Smooth muscle cell (in vitro differentiated cells): ENCODE data around the gene USO1. TPM values are rescaled to one million over a fixed set of nuclear protein-coding genes. Genes with fewer than 3 reads are reported as not detected.

Experiments
- DNase-seq: peaks from one replicate; lab custom pipeline; 2025; ENCODE audit not compliant: unreplicated experiment; lab: John Stamatoyannopoulos, UW
- H2AFZ ChIP-seq: fragments of 200-600 bp; sonication (generic); 2 replicates; pipeline ENCODE4 v1.6.0; 2016; ENCODE audit warnings: antibody characterized with exemption, low read depth, mild to moderate bottlenecking
- H3F3A ChIP-seq: fragments of 200-600 bp; sonication (generic); 2 replicates; pipeline ENCODE4 v1.6.0; 2017; ENCODE audit warnings: antibody characterized with exemption, low read depth
- H3K27ac ChIP-seq: fragments of 200-600 bp; sonication (generic); 2 replicates; pipeline ENCODE4 v1.5.1; 2016; ENCODE audit warnings: low read depth, mild to moderate bottlenecking
- H3K27me3 ChIP-seq: fragments of 200-600 bp; sonication (generic); 2 replicates; pipeline ENCODE4 v1.6.1; 2016; ENCODE audit warnings: low read depth, mild to moderate bottlenecking
- H3K36me3 ChIP-seq: fragments of 200-600 bp; sonication (generic); 2 replicates; pipeline ENCODE4 v1.5.1; 2016; ENCODE audit warnings: low read depth
- H3K4me1 ChIP-seq: fragments of 200-600 bp; sonication (generic); 2 replicates; pipeline ENCODE4 v1.5.1; 2016; ENCODE audit warnings: low read depth
- H3K4me2 ChIP-seq: fragments of 200-600 bp; sonication (generic); 2 replicates; pipeline ENCODE4 v1.6.0; 2016; ENCODE audit warnings: mild to moderate bottlenecking
- H3K4me3 ChIP-seq: fragments of 200-600 bp; sonication (generic); 2 replicates; pipeline ENCODE4 v1.5.1; 2016; ENCODE audit warnings: mild to moderate bottlenecking
- H3K79me2 ChIP-seq: fragments of 200-600 bp; sonication (generic); 2 replicates; pipeline ENCODE4 v1.6.0; 2016; ENCODE audit warnings: low read depth, mild to moderate bottlenecking
- H3K9ac ChIP-seq: fragments of 200-600 bp; sonication (generic); 2 replicates; pipeline ENCODE4 v1.6.0; 2016; ENCODE audit warnings: low read depth
- H3K9me3 ChIP-seq: fragments of 200-600 bp; sonication (generic); replicated peaks from 2 replicates; pipeline ENCODE4 v1.5.1; 2016; ENCODE audit warnings: low read depth
- H4K20me1 ChIP-seq: fragments of 200-600 bp; sonication (generic); 2 replicates; pipeline ENCODE4 v1.6.0; 2016; ENCODE audit warnings: low read depth
- WGBS: methylation state at CpG from one replicate; pipeline ENCODE4 v1.1.7; 2016; ENCODE audit warnings: low lambda C conversion rate; 5-methylcytosine and 5-hydroxymethylcytosine counted together
- polyA plus RNA-seq: library from polyadenylated mRNA; unstranded; fragments of >200 nt; fragmentation: Nextera tagmentation; extraction: Ambion mirVana; gene quantifications from 2 replicates; pipeline ENCODE4 v1.2.1, GENCODE V29; 2016
- total RNA-seq: library from RNA; depleted of rRNA; stranded (reverse); fragments of >200 nt; gene quantifications from 2 replicates; pipeline ENCODE4 v1.2.3, GENCODE V29; 2014
- TF ChIP-seq, protein P1 (sequence below): fragments of 200-600 bp; sonication (generic); IDR thresholded peaks from 2 replicates; pipeline ENCODE4 v1.5.1; 2017; ENCODE audit warnings: borderline replicate concordance, mild to moderate bottlenecking, antibody characterized with exemption; ENCODE audit not compliant: insufficient read depth, poor library complexity, severe bottlenecking

The USO1 gene
- total and polyA plus RNA-seq, 2 experiments from 2014 or later, result 50.4 to 94.6 TPM

DNA sequence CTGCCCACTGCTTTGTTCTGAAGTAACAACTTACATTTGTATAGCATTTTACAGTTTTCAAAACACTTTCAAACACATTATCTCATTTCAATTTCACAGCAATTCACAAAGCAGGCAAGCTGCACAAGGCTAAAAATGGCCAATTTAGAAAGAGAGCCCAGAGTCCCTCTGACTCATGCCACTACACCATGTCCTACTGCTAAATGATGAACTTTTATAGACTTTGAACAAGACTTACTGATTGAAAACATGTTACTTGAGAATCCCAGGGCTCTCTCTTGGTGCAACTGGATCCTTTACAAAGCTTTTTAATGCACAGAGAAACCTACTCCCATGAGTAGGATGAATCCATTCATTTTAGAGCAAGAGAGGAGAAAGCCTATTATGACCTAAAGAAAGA is 45.4 kb upstream of the USO1 start:
- Histone ChIP-seq H3K4me1 (peaks cover 4% of the 10 kb centered on the region), H3K79me2 (no peaks in the 10 kb centered on the region), H3K4me2 (no peak overlapping the region), H3K4me3 (no peak overlapping the region), H3K9ac (no peak overlapping the region), H4K20me1 (no peaks in the 10 kb centered on the region), H3K27ac (no peak overlapping the region), H3K36me3 (no peaks in the 10 kb centered on the region), H3F3A (no peaks in the 10 kb centered on the region), H3K9me3 (no peaks in the 10 kb centered on the region), H3K27me3 (no peaks in the 10 kb centered on the region), H2AFZ (no peak overlapping the region)
- DNase-seq, result no peak
- TF ChIP-seq, protein P1, sequence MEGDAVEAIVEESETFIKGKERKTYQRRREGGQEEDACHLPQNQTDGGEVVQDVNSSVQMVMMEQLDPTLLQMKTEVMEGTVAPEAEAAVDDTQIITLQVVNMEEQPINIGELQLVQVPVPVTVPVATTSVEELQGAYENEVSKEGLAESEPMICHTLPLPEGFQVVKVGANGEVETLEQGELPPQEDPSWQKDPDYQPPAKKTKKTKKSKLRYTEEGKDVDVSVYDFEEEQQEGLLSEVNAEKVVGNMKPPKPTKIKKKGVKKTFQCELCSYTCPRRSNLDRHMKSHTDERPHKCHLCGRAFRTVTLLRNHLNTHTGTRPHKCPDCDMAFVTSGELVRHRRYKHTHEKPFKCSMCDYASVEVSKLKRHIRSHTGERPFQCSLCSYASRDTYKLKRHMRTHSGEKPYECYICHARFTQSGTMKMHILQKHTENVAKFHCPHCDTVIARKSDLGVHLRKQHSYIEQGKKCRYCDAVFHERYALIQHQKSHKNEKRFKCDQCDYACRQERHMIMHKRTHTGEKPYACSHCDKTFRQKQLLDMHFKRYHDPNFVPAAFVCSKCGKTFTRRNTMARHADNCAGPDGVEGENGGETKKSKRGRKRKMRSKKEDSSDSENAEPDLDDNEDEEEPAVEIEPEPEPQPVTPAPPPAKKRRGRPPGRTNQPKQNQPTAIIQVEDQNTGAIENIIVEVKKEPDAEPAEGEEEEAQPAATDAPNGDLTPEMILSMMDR, result no peak

DNA sequence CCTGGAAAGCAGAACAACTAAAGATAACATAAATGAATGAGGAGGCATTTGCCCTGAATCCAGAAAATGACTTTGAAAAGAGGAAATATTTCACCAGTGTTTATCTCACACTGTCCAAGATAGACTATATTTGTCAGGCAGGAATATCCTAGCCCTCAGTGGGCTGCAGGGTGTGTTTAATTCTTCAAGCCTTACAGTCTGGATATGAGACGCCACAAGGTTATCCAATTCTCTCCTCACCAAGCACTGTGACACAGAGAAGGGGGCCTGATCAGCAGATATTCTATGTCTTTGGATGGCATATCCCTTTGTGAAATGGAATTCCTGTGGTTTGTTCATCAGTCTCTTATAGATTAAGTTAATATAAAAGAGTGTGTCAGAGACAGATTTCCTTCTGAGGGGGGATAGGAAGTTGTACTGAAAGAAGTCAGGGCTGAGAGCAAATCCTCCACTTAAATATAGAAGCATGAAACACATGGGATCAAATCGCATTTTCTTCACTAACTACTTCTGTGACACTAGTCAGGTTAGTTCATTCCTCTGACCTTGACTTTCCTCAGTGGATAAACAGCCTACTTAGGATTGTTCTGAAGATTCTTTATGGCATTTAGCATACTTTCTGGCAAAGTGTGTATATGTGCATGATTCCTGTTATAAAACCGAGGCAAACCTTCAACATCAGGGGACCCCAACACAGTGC is 44.4 kb upstream of the USO1 start:
- Histone ChIP-seq H2AFZ (no peak overlapping the region), H3K36me3 (no peaks in the 10 kb centered on the region), H3K4me3 (no peak overlapping the region), H3F3A (no peaks in the 10 kb centered on the region), H4K20me1 (no peaks in the 10 kb centered on the region), H3K27me3 (no peaks in the 10 kb centered on the region), H3K4me1 (no peaks in the 10 kb centered on the region), H3K27ac (no peak overlapping the region), H3K4me2 (no peak overlapping the region), H3K9me3 (no peaks in the 10 kb centered on the region), H3K9ac (no peak overlapping the region), H3K79me2 (no peaks in the 10 kb centered on the region)
- 82% methylated on average over 3 of the region's 3 CpGs for WGBS
- DNase-seq, result no peak
- TF ChIP-seq, protein P1, result no peak

DNA sequence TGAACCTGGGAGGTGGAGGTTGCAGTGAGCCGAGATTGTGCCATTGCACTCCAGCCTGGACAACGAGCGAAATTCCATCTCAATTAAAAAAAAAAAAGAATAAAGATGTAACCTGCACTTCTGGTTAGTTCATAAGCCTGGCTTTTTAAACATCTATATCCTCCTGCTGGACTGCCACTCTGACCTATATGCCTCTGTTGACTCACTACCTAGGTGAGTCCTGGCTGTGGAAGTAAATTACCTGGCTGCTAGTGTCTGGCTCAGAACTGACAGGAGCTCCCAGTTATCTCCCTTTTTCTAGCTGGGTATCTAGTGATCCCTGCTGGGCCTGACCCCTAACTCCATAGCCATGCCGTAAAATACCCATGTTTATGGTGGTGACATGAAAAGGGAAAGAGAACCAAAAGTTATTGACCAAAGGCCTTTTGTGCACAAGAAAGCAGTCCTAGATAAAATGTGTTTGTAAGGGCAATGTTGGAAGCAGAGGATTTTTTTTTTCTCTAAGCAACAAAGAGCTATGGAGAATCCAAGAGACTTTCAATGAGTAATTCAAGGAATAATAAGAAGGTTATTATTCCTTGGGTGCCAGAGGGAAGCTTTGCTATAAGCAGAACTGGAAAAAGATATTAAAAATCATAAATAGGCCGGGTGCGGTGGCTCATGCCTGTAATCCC is 40.8 kb upstream of the USO1 start:
- H2AFZ ChIP-seq, result no peak overlapping the region
- H3K4me1 ChIP-seq, result no peaks in the 10 kb centered on the region
- H4K20me1 ChIP-seq, result no peaks in the 10 kb centered on the region
- no peaks in the 10 kb centered on the region for H3K79me2 ChIP-seq
- no peak overlapping the region for H3K4me3 ChIP-seq
- no peaks in the 10 kb centered on the region for H3K27me3 ChIP-seq
- no peak for DNase-seq
- no peaks in the 10 kb centered on the region for H3K36me3 ChIP-seq
- no peak overlapping the region for H3K9ac ChIP-seq
- TF ChIP-seq, protein P1, result no peak
- WGBS, result 96% methylated on average over 6 of the region's 6 CpGs
- H3K27ac ChIP-seq, result no peak overlapping the region
- H3K9me3 ChIP-seq, result no peaks in the 10 kb centered on the region
- H3F3A ChIP-seq, result no peaks in the 10 kb centered on the region
- no peak overlapping the region for H3K4me2 ChIP-seq
